Breast epithelium (tissue), 3 donors: ENCODE measurements around the gene DCX.

Experiments
- CTCF ChIP-seq, 3 donors: fragments of 450-650 bp; IDR thresholded peaks; one replicate each; pipeline ENCODE4 v1.5.1; 2016 to 2017; ENCODE audit warnings: antibody characterized with exemption in 3 of 3, mild to moderate bottlenecking in 3 of 3, moderate library complexity in 3 of 3
- POLR2AphosphoS5 ChIP-seq, 3 donors: sonication (generic); formaldehyde crosslinking; IDR thresholded peaks; one replicate each; pipeline ENCODE4 v1.6.1; 2017; ENCODE audit warnings: antibody characterized with exemption in 3 of 3

GRCh38 chrX:111338095-111338698, 73.8 kb downstream of the DCX start:
- TF ChIP-seq CTCF (IDR thresholded peaks at IDR 0.05): no peak
- no peak for TF ChIP-seq POLR2AphosphoS5 (IDR thresholded peaks at IDR 0.05)
